HUES48 (cell line): Measurements from ENCODE around the gene C2CD4A.
A peak's percentile ranks its signal among the peaks of the same experiment; 100 is the strongest.

Experiments
- H3K27ac ChIP-seq: one replicate; pipeline ENCODE4 v1.7.0; 2013; ENCODE audit warnings: low read depth, low read length, inconsistent platforms
- H3K27me3 ChIP-seq: 2 replicates; pipeline ENCODE4 v1.6.1; 2013; ENCODE audit warnings: mild to moderate bottlenecking, low read length; ENCODE audit not compliant: control insufficient read depth, insufficient read depth
- H3K36me3 ChIP-seq: 2 replicates; pipeline ENCODE4 v1.6.1; 2013; ENCODE audit warnings: low read length; ENCODE audit not compliant: control insufficient read depth, insufficient read depth
- H3K4me1 ChIP-seq: 2 replicates; pipeline ENCODE4 v1.6.1; 2013; ENCODE audit warnings: mild to moderate bottlenecking, low read length; ENCODE audit not compliant: control insufficient read depth, insufficient read depth
- H3K4me3 ChIP-seq: 2 replicates; pipeline ENCODE4 v1.5.1; 2013; ENCODE audit warnings: mild to moderate bottlenecking, low read depth, low read length
- H3K9ac ChIP-seq: 2 replicates; pipeline ENCODE4 v1.6.1; 2013; ENCODE audit warnings: mild to moderate bottlenecking, low read depth, low read length, moderate library complexity
- H3K9me3 ChIP-seq: 2 replicates; pipeline ENCODE4 v1.6.1; 2013; ENCODE audit warnings: low read length; ENCODE audit not compliant: control insufficient read depth, insufficient read depth

Gene C2CD4A

GRCh38 chr15:62118520-62119226 lies 51.9 kb downstream of the C2CD4A start:
- no peak overlapping the region for H3K4me3 ChIP-seq
- no peaks in the 10 kb centered on the region for H3K9me3 ChIP-seq
- 0 out of 2 replicates have a peak overlapping the region, but pooled peaks have one; percentile 12 for H3K9ac ChIP-seq
- H3K27me3 ChIP-seq = no peaks in the 10 kb centered on the region
- no peak overlapping the region for H3K27ac ChIP-seq
- H3K36me3 ChIP-seq = no peaks in the 10 kb centered on the region
- peaks cover 6% of the 10 kb centered on the region; the same call in 1 of the 2 replicates for H3K4me1 ChIP-seq

GRCh38 chr15:62119227-62119864 lies 52.6 kb downstream of the C2CD4A start:
- Histone ChIP-seq H3K27me3 (no peaks in the 10 kb centered on the region), H3K27ac (no peak overlapping the region), H3K9ac (0 out of 2 replicates have a peak overlapping the region, but pooled peaks have one; percentile 12), H3K4me1 (peaks cover 10% of the 10 kb centered on the region; the same call in 1 of the 2 replicates), H3K36me3 (no peaks in the 10 kb centered on the region), H3K4me3 (no peak overlapping the region), H3K9me3 (no peaks in the 10 kb centered on the region)

- Histone ChIP-seq H3K4me3 (no peak overlapping the region), H3K9ac (no peak overlapping the region), H3K4me1 (peaks cover 15% of the 10 kb centered on the region; the same call in 1 of the 2 replicates), H3K27me3 (no peaks in the 10 kb centered on the region), H3K36me3 (no peaks in the 10 kb centered on the region), H3K9me3 (no peaks in the 10 kb centered on the region), H3K27ac (no peak overlapping the region)
Measured at GRCh38 chr15:62119874-62120273, 53.1 kb downstream of the C2CD4A start.
